Measurements from ENCODE around the gene CREBZF.
"Not testable (repeated sequence)": the region's sequence is repeated elsewhere in the genome, so short reads cannot be mapped to it uniquely, and the experiment has no call there.

CREBZF gene

GRCh38 chr11:85670949-85671663 lies 6.2 kb upstream of the CREBZF start:
- not testable (repeated sequence) for DNase-seq (ENCODE audit: low spot score)

DNA sequence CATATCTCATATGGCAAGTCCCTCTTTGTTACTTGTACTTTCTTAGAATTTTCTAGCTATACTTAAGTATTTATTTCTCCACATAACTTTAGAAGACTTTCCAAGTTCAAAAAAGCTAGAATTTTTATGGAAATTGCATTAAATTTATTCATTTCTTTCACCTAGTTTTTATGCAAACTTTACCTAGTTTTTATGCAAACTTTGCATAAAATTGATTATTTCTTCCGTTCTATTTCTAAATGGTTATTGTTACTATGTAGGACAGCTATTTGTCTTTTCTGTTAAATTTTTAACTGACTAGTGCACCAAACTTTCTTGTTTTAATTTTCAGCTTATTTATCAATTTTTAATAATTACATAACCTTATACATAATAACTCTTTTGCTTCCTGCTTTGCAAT lies 3.2 kb upstream of the CREBZF start:
- DNase-seq (ENCODE audit: low spot score) = no peak

- DNase-seq (ENCODE audit: low spot score) = no peak
Observed at GRCh38 chr11:85666687-85667086, 1.8 kb upstream of the CREBZF start.

- no peak for DNase-seq (ENCODE audit: low spot score)
Observed at GRCh38 chr11:85665733-85666132, 804 bp upstream of the CREBZF start.

GRCh38 chr11:85663753-85664614 lies 945 bp downstream of the CREBZF start:
- DNase-seq (ENCODE audit: low spot score) = peak; percentile 85

DNA sequence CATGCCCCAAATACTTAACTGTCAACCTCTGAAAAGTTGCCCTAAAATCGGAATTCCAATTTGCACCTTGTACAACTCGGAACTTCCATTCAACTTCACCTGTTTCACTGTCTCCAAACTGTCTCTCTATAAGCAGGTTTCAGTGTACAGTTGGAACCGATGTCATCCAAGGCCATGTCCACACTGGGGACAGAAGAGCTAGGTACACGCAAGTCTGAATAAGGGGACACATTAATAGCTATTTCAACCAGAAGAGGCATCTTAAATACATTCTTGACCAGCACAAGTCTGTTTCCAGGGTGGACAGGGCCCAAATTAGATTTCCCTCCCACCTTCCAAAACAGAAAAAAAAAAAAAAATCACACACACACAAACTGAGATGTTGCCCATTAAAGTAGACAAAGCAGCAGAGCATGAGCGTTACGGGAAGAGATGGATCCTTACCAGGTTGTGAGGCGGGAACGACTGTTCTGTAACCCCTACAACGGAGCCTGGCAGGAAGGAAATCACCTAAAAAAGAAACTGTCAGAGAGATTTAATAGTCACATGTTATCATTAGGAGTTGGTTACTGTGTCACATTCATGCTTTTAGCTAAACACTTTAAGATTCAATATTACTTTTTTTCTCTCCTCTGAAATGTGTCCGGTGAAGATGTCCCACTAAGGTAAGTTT lies 1.7 kb downstream of the CREBZF start:
- peak; percentile 13 for DNase-seq (ENCODE audit: low spot score)

DNA sequence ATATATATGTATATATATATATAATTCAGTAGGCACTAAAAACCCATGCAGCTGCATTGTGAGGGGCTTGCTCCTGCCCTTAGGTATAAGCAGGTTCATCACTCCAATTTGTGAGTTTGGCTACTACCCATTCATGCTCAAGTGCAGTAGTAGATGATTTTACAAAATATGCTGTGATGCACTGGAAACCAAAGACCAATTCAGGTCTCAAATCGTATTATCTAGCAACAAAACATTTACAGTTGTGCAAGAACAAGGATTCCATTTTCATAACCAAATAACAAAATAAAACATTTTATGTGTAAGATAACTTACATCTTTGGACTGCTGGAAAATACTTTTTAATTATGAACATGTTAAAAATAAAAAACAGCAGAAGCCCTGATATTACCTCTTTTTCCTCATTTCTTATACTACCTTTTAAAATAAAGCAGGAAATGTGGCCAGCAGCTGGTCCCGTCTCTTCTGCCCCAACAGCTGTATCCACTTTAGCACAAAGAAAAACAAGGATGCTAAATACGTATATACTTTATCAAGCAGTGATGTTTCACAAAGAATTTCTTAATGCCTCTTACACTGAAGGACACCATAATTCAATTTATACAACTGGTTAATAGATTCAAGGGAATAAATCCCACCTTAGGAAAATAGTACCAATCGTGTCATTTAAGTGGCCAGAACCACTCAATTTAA lies 2.8 kb downstream of the CREBZF start:
- no peak for DNase-seq (ENCODE audit: low spot score)

DNA sequence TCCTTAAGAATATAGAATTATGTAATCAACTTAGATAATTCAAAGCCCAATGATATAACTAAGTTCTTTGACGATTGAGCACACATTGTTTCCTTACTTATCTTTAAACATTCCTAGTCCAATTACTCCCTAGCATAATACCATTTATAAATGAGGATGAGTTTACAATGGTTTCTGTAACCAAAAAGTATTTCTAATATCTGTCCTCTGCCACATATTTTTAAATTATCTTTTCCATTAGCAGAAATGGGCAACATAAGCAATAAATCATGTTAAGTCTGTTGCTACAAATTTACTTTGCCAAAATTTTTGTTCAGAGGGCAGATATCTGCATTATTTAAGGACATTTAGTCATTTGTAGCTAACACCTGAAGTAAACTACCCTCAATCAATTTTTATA lies 6.7 kb downstream of the CREBZF start:
- DNase-seq (ENCODE audit: low spot score) = no peak

DNA sequence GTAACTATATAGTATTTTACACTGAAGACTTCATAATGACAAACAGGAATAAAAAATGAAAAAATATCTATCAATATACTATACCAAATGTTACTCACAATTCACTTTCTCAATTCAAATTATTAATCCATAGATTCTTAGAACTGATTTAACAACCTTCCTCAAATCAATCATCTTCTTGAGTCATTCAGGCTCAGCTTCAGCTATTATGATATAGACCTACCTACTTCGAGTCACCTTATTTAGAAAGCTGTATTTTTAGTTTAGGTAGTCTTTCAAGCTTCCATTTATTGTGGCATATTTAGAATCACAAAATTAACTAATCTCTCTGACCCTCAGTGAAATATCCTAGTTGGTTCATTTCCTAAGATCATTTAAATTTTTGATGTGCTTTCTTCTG lies 8.2 kb downstream of the CREBZF start:
- DNase-seq (ENCODE audit: low spot score) = no peak

DNA sequence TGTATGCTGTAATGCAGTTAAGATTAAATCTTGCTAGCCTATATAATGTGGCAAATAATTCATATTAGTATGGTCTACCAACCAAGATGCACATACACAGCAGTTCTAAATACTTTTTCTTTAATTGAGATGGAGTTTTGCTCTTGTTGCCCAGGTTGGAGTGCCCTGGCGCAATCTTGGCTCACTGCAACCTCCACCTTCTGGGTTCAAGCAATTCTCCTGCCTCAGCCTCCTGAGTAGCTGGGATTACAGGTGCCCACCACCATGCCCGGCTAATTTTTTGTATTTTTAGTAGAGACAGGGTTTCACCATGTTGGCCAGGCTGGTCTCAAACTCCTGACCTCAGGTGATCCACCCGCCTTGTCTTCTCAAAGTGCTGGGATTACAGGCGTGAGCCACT lies 10.6 kb downstream of the CREBZF start:
- not testable (repeated sequence) for DNase-seq (ENCODE audit: low spot score)

DNA sequence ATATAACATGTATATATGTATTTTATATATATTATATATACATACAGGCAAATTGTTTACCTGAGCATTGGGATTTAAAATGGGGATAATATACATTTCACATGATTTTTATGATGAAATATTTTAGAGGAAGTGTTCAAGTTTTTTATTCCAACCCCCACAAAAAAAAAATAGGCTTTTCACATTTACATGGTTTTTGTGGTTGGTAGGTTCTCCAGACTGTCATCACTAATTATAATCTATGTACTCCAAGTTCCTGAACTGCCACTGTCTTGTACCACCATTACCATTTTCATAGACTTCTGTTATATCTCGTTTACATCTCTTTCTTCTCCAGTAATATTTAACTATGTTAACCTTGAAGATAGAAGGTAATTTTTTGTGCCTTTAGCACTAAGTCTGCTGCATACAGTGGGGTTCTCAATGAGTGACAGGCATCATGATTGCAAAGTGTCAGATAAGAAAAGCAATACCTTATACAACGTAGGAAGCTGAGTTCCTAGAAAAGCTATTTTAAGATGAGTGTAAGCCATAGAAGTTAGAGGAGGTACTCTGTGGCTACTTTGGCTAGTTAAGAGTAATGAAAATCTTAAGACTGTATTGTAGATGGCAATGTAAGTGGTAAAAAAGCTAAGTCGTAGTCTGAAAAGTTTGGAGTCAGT lies 12.0 kb downstream of the CREBZF start:
- no peak for DNase-seq (ENCODE audit: low spot score)

GRCh38 chr11:85651118-85651517 lies 13.8 kb downstream of the CREBZF start:
- DNase-seq (ENCODE audit: low spot score) = no peak

GRCh38 chr11:85647604-85648299 lies 17.2 kb downstream of the CREBZF start, which contains the start of gene TMEM126A:
Gene TMEM126A, plus strand, starts transcription at chr11:85647967. Its CDS starts 2,289 bp downstream, at chr11:85650256.
- peak; percentile 90 for DNase-seq (ENCODE audit: low spot score)

- DNase-seq (ENCODE audit: low spot score) = no peak
Observed at GRCh38 chr11:85647078-85647477, 17.9 kb downstream of the CREBZF start.

- no peak for DNase-seq (ENCODE audit: low spot score)
Observed at GRCh38 chr11:85643191-85643614, 21.7 kb downstream of the CREBZF start.

DNA sequence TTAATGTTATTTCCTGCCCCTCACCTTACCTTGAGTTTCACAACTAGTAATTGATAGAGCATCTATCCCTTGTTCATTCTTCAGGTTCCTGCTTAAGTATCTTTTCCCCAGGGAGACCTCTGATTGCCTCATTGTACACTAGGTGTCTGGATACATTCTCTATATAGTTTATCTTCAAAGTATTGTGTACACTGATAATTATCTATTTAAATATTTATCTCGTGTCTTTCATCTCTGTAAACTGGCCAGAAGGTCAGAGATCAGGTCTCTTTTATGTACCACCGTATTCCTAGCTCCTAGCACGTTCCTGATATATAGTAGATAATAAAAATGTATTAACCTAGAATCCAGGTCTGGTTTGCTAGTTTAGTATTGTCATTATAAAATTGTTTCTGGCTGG lies 30.2 kb downstream of the CREBZF start:
- DNase-seq (ENCODE audit: low spot score) = no peak

- no peak for DNase-seq (ENCODE audit: low spot score)
Observed at GRCh38 chr11:85628771-85629341, 36.1 kb downstream of the CREBZF start.

- peak; percentile 91 for DNase-seq (ENCODE audit: low spot score)
Observed at GRCh38 chr11:85627998-85628770, 36.7 kb downstream of the CREBZF start, which contains the start of gene TMEM126B. Gene TMEM126B, plus strand, starts transcription at chr11:85628593. Its CDS starts 15 bp downstream, at chr11:85628608.

GRCh38 chr11:85627332-85627997 lies 37.5 kb downstream of the CREBZF start, which contains the start of gene DLG2:
Gene DLG2, minus strand, starts transcription at chr11:85627344.
- DNase-seq (ENCODE audit: low spot score) = no peak

Data from germinal center (tissue), 1 donor.